ENCODE results near the gene CD9. TPM values are rescaled to one million over a fixed set of nuclear protein-coding genes. Genes with fewer than 3 reads are reported as not detected.

The CD9 gene
- total and polyA plus RNA-seq, 8 donors, result 100 to 512 (median 121) TPM

DNA sequence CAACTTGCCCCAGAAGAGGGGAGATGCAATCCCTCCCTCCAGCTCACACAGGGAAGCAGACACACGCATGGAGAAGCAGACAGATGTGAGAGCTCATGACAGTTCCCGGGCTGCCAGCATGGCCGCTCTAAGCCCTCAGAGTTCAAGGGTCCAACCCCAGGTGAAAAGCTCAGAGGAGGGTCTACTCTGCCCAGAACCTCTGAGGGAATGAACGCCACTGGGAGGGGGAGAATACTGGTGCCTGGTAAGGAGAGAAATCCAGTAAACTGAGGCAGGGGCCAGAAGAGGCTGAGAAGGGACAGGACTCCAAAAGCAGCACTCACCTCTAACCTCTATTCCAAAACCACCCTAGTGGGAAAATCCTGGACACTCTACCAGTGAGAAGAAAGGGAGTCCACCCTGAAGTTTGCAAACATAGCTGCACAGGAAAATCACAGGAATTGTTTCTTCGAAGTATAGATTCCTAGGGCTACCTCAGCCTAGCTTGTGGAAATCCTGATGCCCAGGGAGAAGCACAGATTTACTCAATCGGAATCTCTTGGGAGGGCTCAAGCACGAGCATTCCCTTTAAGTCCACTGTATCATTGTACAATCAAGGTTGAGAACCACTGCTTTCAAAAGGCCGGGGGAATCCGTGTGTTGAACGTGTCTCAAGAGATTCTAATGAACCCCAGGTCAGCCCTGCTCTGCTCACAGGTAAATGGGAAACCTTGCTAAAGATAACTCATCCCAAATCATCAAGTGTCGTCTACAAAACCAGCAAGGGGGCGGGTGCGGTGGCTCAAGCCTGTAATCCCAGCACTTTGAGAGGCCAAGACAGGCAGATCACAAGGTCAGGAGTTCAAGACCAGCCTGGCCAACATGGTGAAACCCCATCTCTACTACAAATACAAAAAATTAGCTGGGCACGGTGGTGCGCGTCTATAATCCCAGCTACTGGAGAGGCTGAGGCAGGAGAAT is 76.0 kb downstream of the CD9 start:
- Histone ChIP-seq H3K27ac (no peak overlapping the region), H3K27me3 (peaks cover 0 to 5% of the 10 kb centered on the region in 2 donors), H3K36me3 (no peaks in the 10 kb centered on the region), H3K4me3 (no peak overlapping the region), H3K9me3 (no peaks in the 10 kb centered on the region), H3K4me1 (peaks cover 27 to 57% of the 10 kb centered on the region in 2 donors)
- intact Hi-C loops (cut with DNase I), result loop anchor here in 1 of 2 donors (5.0 kb wide), 1 partner anchor 79 kb away; no protein-coding TSS in a partner anchor
- DNase-seq, result peak in 1 of 4 donors; percentile 40
- no peak for TF ChIP-seq CTCF (IDR thresholded peaks at IDR 0.05)
- no peak for ATAC-seq

GRCh38 chr12:6276956-6277620 is 76.9 kb downstream of the CD9 start:
- intact Hi-C loops (cut with DNase I), result loop anchor here in 1 of 2 donors (5.0 kb wide), 1 partner anchor 80 kb away; no protein-coding TSS in a partner anchor
- H3K9me3 ChIP-seq, result no peaks in the 10 kb centered on the region
- H3K4me3 ChIP-seq, result no peak overlapping the region
- no peak for ATAC-seq
- H3K27me3 ChIP-seq, result peaks cover 0 to 5% of the 10 kb centered on the region in 2 donors
- no peaks in the 10 kb centered on the region for H3K36me3 ChIP-seq
- H3K27ac ChIP-seq, result peak overlapping the region; percentile 88 to 91
- DNase-seq, result peak in 1 of 4 donors; percentile 28
- no peak for TF ChIP-seq CTCF (IDR thresholded peaks at IDR 0.05)
- peaks cover 27 to 57% of the 10 kb centered on the region in 2 donors for H3K4me1 ChIP-seq

DNA sequence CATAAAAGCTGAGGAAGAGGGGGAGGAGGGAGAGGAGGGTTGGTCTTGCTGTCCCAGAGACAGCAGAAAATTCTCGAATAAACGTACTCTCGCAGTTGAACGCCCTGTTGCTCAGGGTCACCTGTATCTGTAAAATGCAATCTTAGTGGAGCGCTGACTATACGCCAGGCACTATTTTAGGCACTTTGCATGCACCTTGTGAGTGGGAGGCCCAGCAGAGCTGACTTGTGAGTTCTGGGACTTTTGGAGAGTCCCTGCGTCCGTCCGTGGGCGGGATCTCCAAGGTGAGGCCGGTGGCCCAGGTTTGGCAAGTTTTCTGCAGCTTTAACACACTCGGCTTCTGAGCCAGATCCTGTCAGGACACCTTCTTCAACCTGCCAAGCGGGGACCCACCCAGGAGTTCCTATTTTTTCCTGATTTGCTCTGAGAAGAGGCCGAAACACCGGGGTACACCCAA is 77.8 kb downstream of the CD9 start:
- peaks cover 0 to 5% of the 10 kb centered on the region in 2 donors for H3K27me3 ChIP-seq
- peak overlapping the region; percentile 88 to 91 for H3K27ac ChIP-seq
- peak overlapping the region; percentile 39 to 45 for H3K4me3 ChIP-seq
- ATAC-seq, result peak; percentile 51
- TF ChIP-seq CTCF (IDR thresholded peaks at IDR 0.05), result no peak
- intact Hi-C loops (cut with DNase I), result loop anchor here in 1 of 2 donors (5.0 kb wide), 1 partner anchor 81 kb away; no protein-coding TSS in a partner anchor
- peaks cover 27 to 57% of the 10 kb centered on the region in 2 donors for H3K4me1 ChIP-seq
- no peaks in the 10 kb centered on the region for H3K36me3 ChIP-seq
- DNase-seq, result peak in 3 of 4 donors; percentile 66 to 81 (median 79)
- H3K9me3 ChIP-seq, result no peaks in the 10 kb centered on the region

DNA sequence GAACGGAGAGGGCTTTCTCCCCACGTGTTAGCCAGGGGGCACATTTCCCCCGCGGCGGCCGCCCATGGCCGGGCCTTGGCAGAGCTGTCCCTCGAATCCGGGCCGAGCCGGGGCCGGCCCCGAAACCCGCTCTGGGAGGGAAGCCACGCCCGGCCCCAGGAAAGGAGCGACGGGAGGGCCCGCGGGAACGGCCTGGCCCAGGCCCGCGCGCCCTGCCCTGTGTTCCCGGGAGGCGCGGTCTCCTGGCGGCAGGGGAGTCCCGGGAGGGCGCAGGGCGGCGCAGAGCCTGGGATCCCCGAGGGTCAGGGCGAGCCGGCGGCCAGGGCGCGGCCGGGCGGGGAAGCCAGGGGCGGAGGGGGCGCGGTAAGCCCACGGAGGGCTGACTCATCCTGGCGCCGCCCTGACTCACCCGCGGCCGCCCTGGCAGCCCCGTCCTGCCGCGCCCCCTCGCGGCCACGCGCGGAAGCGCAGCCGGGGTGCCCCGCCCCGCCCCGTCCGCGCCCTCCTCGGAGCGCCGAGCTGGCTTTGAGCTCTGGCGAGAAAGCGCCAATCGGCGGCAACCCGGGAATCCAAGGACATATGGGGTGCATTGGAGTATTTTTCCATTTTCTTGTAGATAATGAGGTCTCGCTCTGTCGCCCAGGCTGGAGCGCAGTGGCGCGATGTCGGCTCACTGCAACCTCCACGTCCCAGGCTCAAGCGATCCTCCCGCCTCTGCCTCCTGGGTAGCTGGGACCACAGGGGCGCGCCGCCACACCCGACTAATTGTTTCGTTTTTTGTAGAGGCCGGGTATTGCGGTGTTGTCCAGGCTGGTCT is 78.4 kb downstream of the CD9 start:
- peak; percentile 97 to 98 for TF ChIP-seq CTCF (IDR thresholded peaks at IDR 0.05)
- Histone ChIP-seq H3K27ac (peak overlapping the region; percentile 88 to 91), H3K9me3 (no peaks in the 10 kb centered on the region), H3K36me3 (no peaks in the 10 kb centered on the region), H3K4me3 (peak overlapping the region; percentile 39 to 45), H3K4me1 (peaks cover 27 to 52% of the 10 kb centered on the region in 2 donors), H3K27me3 (peaks cover 0 to 5% of the 10 kb centered on the region in 2 donors)
- intact Hi-C loops (cut with DNase I), result loop anchor here in 1 of 2 donors (5.0 kb wide), 1 partner anchor 81 kb away; no protein-coding TSS in a partner anchor
- DNase-seq, result peak; percentile 77 to 98 (median 86)
- peak; percentile 87 for ATAC-seq
